Measurements from ENCODE around the gene KPNA1.

DNA sequence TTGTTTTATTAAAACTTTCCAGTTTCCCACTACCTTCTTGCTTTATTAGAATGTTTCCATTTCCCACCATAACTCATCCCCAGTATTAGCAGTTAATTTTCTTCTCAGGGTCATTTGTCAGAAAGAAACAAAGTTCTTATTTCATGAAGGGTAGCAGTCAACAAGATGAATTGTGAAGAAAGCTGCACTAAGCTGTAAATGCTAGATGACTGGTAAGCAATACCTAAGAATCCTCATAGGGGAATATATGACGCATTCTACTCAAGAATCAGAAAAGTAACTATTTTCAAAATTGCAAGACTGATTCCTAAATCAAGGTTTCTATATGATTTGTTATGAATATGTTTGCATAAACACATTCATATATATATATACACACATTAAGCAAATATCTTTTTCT is 50.1 kb downstream of the KPNA1 start:
- TF ChIP-seq SP1 (CRISPR knock-in tag; conservative IDR thresholded peaks at IDR 0.05): no peak
- TF ChIP-seq, protein P1, sequence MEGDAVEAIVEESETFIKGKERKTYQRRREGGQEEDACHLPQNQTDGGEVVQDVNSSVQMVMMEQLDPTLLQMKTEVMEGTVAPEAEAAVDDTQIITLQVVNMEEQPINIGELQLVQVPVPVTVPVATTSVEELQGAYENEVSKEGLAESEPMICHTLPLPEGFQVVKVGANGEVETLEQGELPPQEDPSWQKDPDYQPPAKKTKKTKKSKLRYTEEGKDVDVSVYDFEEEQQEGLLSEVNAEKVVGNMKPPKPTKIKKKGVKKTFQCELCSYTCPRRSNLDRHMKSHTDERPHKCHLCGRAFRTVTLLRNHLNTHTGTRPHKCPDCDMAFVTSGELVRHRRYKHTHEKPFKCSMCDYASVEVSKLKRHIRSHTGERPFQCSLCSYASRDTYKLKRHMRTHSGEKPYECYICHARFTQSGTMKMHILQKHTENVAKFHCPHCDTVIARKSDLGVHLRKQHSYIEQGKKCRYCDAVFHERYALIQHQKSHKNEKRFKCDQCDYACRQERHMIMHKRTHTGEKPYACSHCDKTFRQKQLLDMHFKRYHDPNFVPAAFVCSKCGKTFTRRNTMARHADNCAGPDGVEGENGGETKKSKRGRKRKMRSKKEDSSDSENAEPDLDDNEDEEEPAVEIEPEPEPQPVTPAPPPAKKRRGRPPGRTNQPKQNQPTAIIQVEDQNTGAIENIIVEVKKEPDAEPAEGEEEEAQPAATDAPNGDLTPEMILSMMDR (IDR thresholded peaks at IDR 0.05): no peak
- no peak for TF ChIP-seq NR2C2 (CRISPR knock-in tag; IDR thresholded peaks at IDR 0.05)
- TF ChIP-seq, protein P2, sequence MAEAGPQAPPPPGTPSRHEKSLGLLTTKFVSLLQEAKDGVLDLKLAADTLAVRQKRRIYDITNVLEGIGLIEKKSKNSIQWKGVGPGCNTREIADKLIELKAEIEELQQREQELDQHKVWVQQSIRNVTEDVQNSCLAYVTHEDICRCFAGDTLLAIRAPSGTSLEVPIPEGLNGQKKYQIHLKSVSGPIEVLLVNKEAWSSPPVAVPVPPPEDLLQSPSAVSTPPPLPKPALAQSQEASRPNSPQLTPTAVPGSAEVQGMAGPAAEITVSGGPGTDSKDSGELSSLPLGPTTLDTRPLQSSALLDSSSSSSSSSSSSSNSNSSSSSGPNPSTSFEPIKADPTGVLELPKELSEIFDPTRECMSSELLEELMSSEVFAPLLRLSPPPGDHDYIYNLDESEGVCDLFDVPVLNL (CRISPR knock-in tag; IDR thresholded peaks at IDR 0.05; ENCODE audit: borderline replicate concordance, low read depth): no peak
- no peak for TF ChIP-seq JUN (CRISPR knock-in tag; IDR thresholded peaks at IDR 0.05)
- TF ChIP-seq, protein P3, sequence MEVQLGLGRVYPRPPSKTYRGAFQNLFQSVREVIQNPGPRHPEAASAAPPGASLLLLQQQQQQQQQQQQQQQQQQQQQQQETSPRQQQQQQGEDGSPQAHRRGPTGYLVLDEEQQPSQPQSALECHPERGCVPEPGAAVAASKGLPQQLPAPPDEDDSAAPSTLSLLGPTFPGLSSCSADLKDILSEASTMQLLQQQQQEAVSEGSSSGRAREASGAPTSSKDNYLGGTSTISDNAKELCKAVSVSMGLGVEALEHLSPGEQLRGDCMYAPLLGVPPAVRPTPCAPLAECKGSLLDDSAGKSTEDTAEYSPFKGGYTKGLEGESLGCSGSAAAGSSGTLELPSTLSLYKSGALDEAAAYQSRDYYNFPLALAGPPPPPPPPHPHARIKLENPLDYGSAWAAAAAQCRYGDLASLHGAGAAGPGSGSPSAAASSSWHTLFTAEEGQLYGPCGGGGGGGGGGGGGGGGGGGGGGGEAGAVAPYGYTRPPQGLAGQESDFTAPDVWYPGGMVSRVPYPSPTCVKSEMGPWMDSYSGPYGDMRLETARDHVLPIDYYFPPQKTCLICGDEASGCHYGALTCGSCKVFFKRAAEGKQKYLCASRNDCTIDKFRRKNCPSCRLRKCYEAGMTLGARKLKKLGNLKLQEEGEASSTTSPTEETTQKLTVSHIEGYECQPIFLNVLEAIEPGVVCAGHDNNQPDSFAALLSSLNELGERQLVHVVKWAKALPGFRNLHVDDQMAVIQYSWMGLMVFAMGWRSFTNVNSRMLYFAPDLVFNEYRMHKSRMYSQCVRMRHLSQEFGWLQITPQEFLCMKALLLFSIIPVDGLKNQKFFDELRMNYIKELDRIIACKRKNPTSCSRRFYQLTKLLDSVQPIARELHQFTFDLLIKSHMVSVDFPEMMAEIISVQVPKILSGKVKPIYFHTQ (CRISPR knock-in tag; IDR thresholded peaks at IDR 0.05): no peak

Data from WTC11 (cell line).